CD14-positive monocyte (primary cell): Measurements from ENCODE around the gene SMIM28. TPM values are rescaled to one million over a fixed set of nuclear protein-coding genes. Genes with fewer than 3 reads are reported as not detected.

ENCODE experiments used
- DNase-seq, 3 donors: peaks; one replicate each; pipeline ENCODE4 v3.0.0-alpha.2; 2011 to 2022
- H2AFZ ChIP-seq: 2 replicates; pipeline ENCODE4 v1.6.0; 2012; ENCODE audit warnings: mild to moderate bottlenecking, low read depth, low read length, inconsistent platforms; ENCODE audit not compliant: insufficient read depth, poor library complexity, severe bottlenecking
- H3K27ac ChIP-seq, 2 donors: 1 replicate in 1 of 2; 2 replicates in 1 of 2; pipeline ENCODE4 v1.5.1; 2012 to 2013; ENCODE audit warnings: low read length in 2 of 2, control low read depth in 1 of 2, inconsistent platforms in 1 of 2, low read depth in 1 of 2, mild to moderate bottlenecking in 1 of 2
- H3K27me3 ChIP-seq, 2 donors: one replicate each; pipeline versions ENCODE4 v1.6.0 to v1.6.1; 2011 to 2013; ENCODE audit warnings: low read length in 2 of 2; ENCODE audit not compliant: control insufficient read depth in 2 of 2, insufficient read depth in 2 of 2
- H3K36me3 ChIP-seq, 2 donors: replicated peaks in 1 of 2; 1 replicate in 1 of 2; 2 replicates in 1 of 2; pipeline versions ENCODE4 v1.5.1 to v1.6.1; 2012 to 2013; ENCODE audit warnings: low read length in 2 of 2, control low read depth in 1 of 2, inconsistent platforms in 1 of 2, mild to moderate bottlenecking in 1 of 2; ENCODE audit not compliant: insufficient read depth in 2 of 2, control insufficient read depth in 1 of 2
- H3K4me1 ChIP-seq, 2 donors: 1 replicate in 1 of 2; 2 replicates in 1 of 2; pipeline versions ENCODE4 v1.5.1 to v1.6.1; 2012 to 2013; ENCODE audit warnings: low read length in 2 of 2, control low read depth in 1 of 2, inconsistent platforms in 1 of 2, mild to moderate bottlenecking in 1 of 2, moderate library complexity in 1 of 2; ENCODE audit not compliant: insufficient read depth in 2 of 2, control insufficient read depth in 1 of 2
- H3K4me2 ChIP-seq: replicated peaks from 2 replicates; pipeline ENCODE3; 2012; ENCODE audit warnings: low read length, moderate library complexity, mild to moderate bottlenecking; ENCODE audit not compliant: poor library complexity, severe bottlenecking; ENCODE audit errors: extremely low read depth
- H3K4me3 ChIP-seq, 3 experiments: fragments of 200-600 bp in 1 of 3; sonication (generic) in 1 of 3; replicated peaks in 1 of 3; 1 replicate in 2 of 3; 2 replicates in 1 of 3; pipeline ENCODE4 v1.5.1; 2011 to 2013; ENCODE audit warnings: low read length in 3 of 3, mild to moderate bottlenecking in 3 of 3, control low read depth in 2 of 3, low read depth in 2 of 3, inconsistent platforms in 1 of 3, moderate library complexity in 1 of 3
- H3K79me2 ChIP-seq: 2 replicates; pipeline ENCODE4 v1.6.0; 2012; ENCODE audit warnings: mild to moderate bottlenecking, control low read depth, inconsistent platforms, low read length, moderate library complexity; ENCODE audit not compliant: insufficient read depth
- H3K9ac ChIP-seq: 2 replicates; pipeline ENCODE4 v1.6.0; 2017; ENCODE audit warnings: low read length, mild to moderate bottlenecking; ENCODE audit not compliant: insufficient read depth, poor library complexity, severe bottlenecking
- H3K9me3 ChIP-seq, 2 donors: replicated peaks in 1 of 2; 1 replicate in 1 of 2; 2 replicates in 1 of 2; pipeline versions ENCODE4 v1.5.1 to v1.6.1; 2012 to 2013; ENCODE audit warnings: low read length in 2 of 2, control low read depth in 1 of 2; ENCODE audit not compliant: control insufficient read depth in 1 of 2, insufficient read depth in 1 of 2
- H4K20me1 ChIP-seq: 2 replicates; pipeline ENCODE4 v1.6.0; 2012; ENCODE audit warnings: mild to moderate bottlenecking, low read length, control low read depth, moderate library complexity; ENCODE audit not compliant: insufficient read depth
- H3K27ac Mint-ChIP-seq, 7 donors: one replicate each; pipeline ENCODE4 v1.8.0; 2020; ENCODE audit warnings: mild to moderate bottlenecking in 7 of 7, mixed read lengths in 7 of 7, moderate library complexity in 6 of 7, inconsistent platforms in 2 of 7
- H3K27me3 Mint-ChIP-seq, 3 donors: one replicate each; pipeline ENCODE4 v1.8.0; 2021 to 2022; ENCODE audit warnings: low read depth in 3 of 3, mild to moderate bottlenecking in 3 of 3, mixed read lengths in 3 of 3, moderate library complexity in 3 of 3, inconsistent platforms in 1 of 3
- H3K36me3 Mint-ChIP-seq, 2 donors: one replicate each; pipeline ENCODE4 v1.8.0; 2020; ENCODE audit warnings: mixed read lengths in 2 of 2, inconsistent platforms in 1 of 2, mild to moderate bottlenecking in 1 of 2
- H3K4me1 Mint-ChIP-seq: one replicate; pipeline ENCODE4 v1.8.0; 2020; ENCODE audit warnings: mild to moderate bottlenecking, mixed read lengths
- H3K4me3 Mint-ChIP-seq, 2 donors: one replicate each; pipeline ENCODE4 v1.8.0; 2020; ENCODE audit warnings: mild to moderate bottlenecking in 2 of 2, mixed read lengths in 2 of 2, moderate library complexity in 1 of 2
- H3K9me3 Mint-ChIP-seq, 7 donors: one replicate each; pipeline ENCODE4 v1.8.0; 2020 to 2022; ENCODE audit warnings: mixed read lengths in 7 of 7, mild to moderate bottlenecking in 6 of 7, moderate library complexity in 6 of 7, inconsistent platforms in 2 of 7
- CTCF ChIP-seq: fragments of 200-600 bp; IDR thresholded peaks from one replicate; pipeline ENCODE4 v1.8.0; 2022; ENCODE audit warnings: antibody characterized with exemption, mild to moderate bottlenecking
- WGBS: methylation state at CpG from one replicate; pipeline ENCODE4 v1.1.5; 2013; ENCODE audit warnings: missing lambda C conversion rate; ENCODE audit not compliant: insufficient coverage; 5-methylcytosine and 5-hydroxymethylcytosine counted together
- intact Hi-C, 2 donors: fragments of 100-400 bp; cut with micrococcal nuclease; formaldehyde crosslinking; loops; one replicate each; pipeline versions ENCODE4 v1.15.0 to v1.15.1; 2023
- polyA minus RNA-seq: library from RNA; depleted of rRNA, polyadenylated mRNA; stranded (reverse); fragments of >200 nt; gene quantifications from 2 replicates; pipeline ENCODE4 v1.2.3, GENCODE V29; 2012
- polyA plus RNA-seq, 3 donors: library from polyadenylated mRNA; depleted of rRNA in 1 of 3; unstranded in 2 of 3; stranded (reverse) in 1 of 3; fragments of 300-500 nt in 2 of 3; fragments of >200 nt in 1 of 3; fragmentation: Illumina TruSeq in 2 of 3; gene quantifications; 1 replicate in 2 of 3; 2 replicates in 1 of 3; pipeline ENCODE4 v1.2.3, GENCODE V29; 2012 to 2021
- total RNA-seq, 12 experiments: library from RNA in 1 of 12; stranded (reverse) in 1 of 12; fragments of 120-200 nt in 1 of 12; gene quantifications; one replicate each; pipeline ENCODE4 v1.2.4 and lab custom pipeline; 2013 to 2026; ENCODE audit warnings: mixed read lengths in 6 of 12, inconsistent platforms in 1 of 12

SMIM28 gene
- total RNA-seq (2013), result not detected
- polyA plus RNA-seq (not detected), polyA minus RNA-seq (not detected in 2 replicates), total RNA-seq (lab: John Stamatoyannopoulos, UW) (0 to 0.30 (median 0) reads per million in 11 experiments)

GRCh38 chr6:138377844-138378243, at the start of gene SMIM28:
TSS of gene SMIM28 (plus strand) at chr6:138377905. CDS start at chr6:138378073, 168 bp downstream.
- Histone ChIP-seq H3K27me3 (no peaks in the 10 kb centered on the region), H2AFZ (no peak within 1 kb of the TSS), H3K4me2 (no peak within 1 kb of the TSS), H3K27ac (no peak within 1 kb of the TSS), H3K9ac (no peak within 1 kb of the TSS), H3K36me3 (no peaks in the 10 kb centered on the region), H3K4me3 (no peak within 1 kb of the TSS), H3K4me1 (peaks cover 2 to 11% of the 10 kb centered on the region in 2 donors), H3K9me3 (no peaks in the 10 kb centered on the region), H3K79me2 (no peaks in the 10 kb centered on the region), H4K20me1 (no peaks in the 10 kb centered on the region)
- H3K9me3 Mint-ChIP-seq, result peaks cover 0 to 5% (median 0%) of the 10 kb centered on the region in 7 donors
- intact Hi-C loops, result no loop called here
- 93% methylated on average over 4 of the region's 6 CpGs for WGBS
- H3K4me3 Mint-ChIP-seq, result no peak within 1 kb of the TSS
- H3K27me3 Mint-ChIP-seq, result no peaks in the 10 kb centered on the region
- H3K27ac Mint-ChIP-seq, result no peak within 1 kb of the TSS
- no peaks in the 10 kb centered on the region for H3K36me3 Mint-ChIP-seq
- peaks cover 12% of the 10 kb centered on the region for H3K4me1 Mint-ChIP-seq
- no peak for DNase-seq
- no peak for TF ChIP-seq CTCF

DNA sequence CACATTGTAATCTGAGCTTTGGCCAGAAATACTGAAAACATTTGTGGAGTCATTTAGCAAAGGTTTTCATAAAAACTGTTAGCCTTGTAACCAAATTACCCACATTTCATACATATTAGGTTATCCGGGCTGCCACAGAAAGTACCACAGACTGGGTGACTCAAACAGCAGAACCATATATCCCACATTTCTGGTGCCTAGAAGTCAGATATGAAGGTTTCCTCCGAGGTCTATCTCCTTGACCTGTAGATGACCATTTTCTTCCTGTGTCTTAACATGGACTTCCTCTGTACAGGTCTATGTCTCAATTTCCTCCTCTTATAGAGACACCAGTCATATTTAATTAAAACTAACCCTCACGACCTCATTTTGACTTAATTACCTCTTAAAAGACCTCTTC, 49.5 kb upstream of the SMIM28 start:
- H3K4me3 Mint-ChIP-seq, result no peak overlapping the region
- intact Hi-C loops, result no loop called here
- no peak for TF ChIP-seq CTCF
- no peak overlapping the region for H3K9ac ChIP-seq
- peaks cover 0 to 5% (median 0%) of the 10 kb centered on the region in 7 donors for H3K9me3 Mint-ChIP-seq
- no peaks in the 10 kb centered on the region for H3K27me3 ChIP-seq
- no peaks in the 10 kb centered on the region for H3K9me3 ChIP-seq
- no peak overlapping the region for H2AFZ ChIP-seq
- no peak overlapping the region for H3K4me2 ChIP-seq
- peaks cover 4% of the 10 kb centered on the region for H3K4me1 Mint-ChIP-seq
- H3K79me2 ChIP-seq, result no peaks in the 10 kb centered on the region
- H4K20me1 ChIP-seq, result no peaks in the 10 kb centered on the region
- no peak for DNase-seq
- WGBS, result no CpG with 5 or more reads among the region's 3 CpGs
- H3K27ac ChIP-seq, result no peak overlapping the region
- no peak overlapping the region for H3K4me3 ChIP-seq
- H3K27me3 Mint-ChIP-seq, result peaks cover 0 to 6% (median 6%) of the 10 kb centered on the region in 3 donors
- H3K4me1 ChIP-seq, result no peaks in the 10 kb centered on the region
- no peaks in the 10 kb centered on the region for H3K36me3 Mint-ChIP-seq
- no peak overlapping the region for H3K27ac Mint-ChIP-seq
- H3K36me3 ChIP-seq, result no peaks in the 10 kb centered on the region
